Astrocyte (in vitro differentiated cells and primary cell): ENCODE data around the gene CPPED1. TPM values are rescaled to one million over a fixed set of nuclear protein-coding genes. Genes with fewer than 3 reads are reported as not detected.
A peak's percentile ranks its signal among the peaks of the same experiment; 100 is the strongest.

ENCODE experiments used
- DNase-seq: peaks from one replicate; pipeline ENCODE4 v3.0.0-alpha.2; 2010; ENCODE audit warnings: low read depth
- FAIRE-seq: peaks from 2 replicates; lab custom pipeline; 2011; peaks lifted over from hg19 to GRCh38; lab: Jason Lieb, UNC
- H2AFZ ChIP-seq: 2 replicates; pipeline ENCODE4 v1.6.0; 2012; ENCODE audit warnings: low read depth, low read length, inconsistent platforms
- H3K27ac ChIP-seq: 2 replicates; pipeline ENCODE4 v1.5.1; 2011; ENCODE audit warnings: low read depth, low read length, inconsistent platforms
- H3K27me3 ChIP-seq: 2 replicates; pipeline ENCODE4 v1.6.0; 2011; ENCODE audit warnings: low read length, inconsistent platforms; ENCODE audit not compliant: insufficient read depth
- H3K36me3 ChIP-seq: 2 replicates; pipeline ENCODE4 v1.5.1; 2011; ENCODE audit warnings: low read length, inconsistent platforms; ENCODE audit not compliant: insufficient read depth
- H3K4me1 ChIP-seq: 2 replicates; pipeline ENCODE4 v1.5.1; 2011; ENCODE audit warnings: low read length, inconsistent platforms; ENCODE audit not compliant: insufficient read depth
- H3K4me2 ChIP-seq: 2 replicates; pipeline ENCODE4 v1.6.0; 2012; ENCODE audit warnings: low read length, inconsistent platforms
- H3K4me3 ChIP-seq: 2 replicates; pipeline ENCODE4 v1.5.1; 2011; ENCODE audit warnings: low read depth, mild to moderate bottlenecking, low read length, inconsistent platforms; ENCODE audit not compliant: insufficient read depth
- H3K79me2 ChIP-seq: 2 replicates; pipeline ENCODE4 v1.6.0; 2012; ENCODE audit warnings: mild to moderate bottlenecking, low read length, inconsistent platforms; ENCODE audit not compliant: insufficient read depth
- H3K9ac ChIP-seq: 2 replicates; pipeline ENCODE4 v1.6.0; 2012; ENCODE audit warnings: mild to moderate bottlenecking, low read length, inconsistent platforms
- H3K9me3 ChIP-seq: 2 replicates; pipeline ENCODE4 v1.5.1; 2012; ENCODE audit warnings: low read depth, mild to moderate bottlenecking, low read length, inconsistent platforms; ENCODE audit not compliant: insufficient read depth
- H4K20me1 ChIP-seq: 2 replicates; pipeline ENCODE4 v1.6.0; 2012; ENCODE audit warnings: low read length, inconsistent platforms; ENCODE audit not compliant: insufficient read depth
- H3K27ac Mint-ChIP-seq: one replicate; pipeline ENCODE4 v1.8.0; 2021; ENCODE audit warnings: mild to moderate bottlenecking, mixed read lengths; ENCODE audit not compliant: unreplicated experiment
- H3K27me3 Mint-ChIP-seq: one replicate; pipeline ENCODE4 v1.8.0; 2021; ENCODE audit warnings: low read depth, mixed read lengths; ENCODE audit not compliant: unreplicated experiment
- H3K36me3 Mint-ChIP-seq: one replicate; pipeline ENCODE4 v1.8.0; 2021; ENCODE audit warnings: low read depth, mixed read lengths; ENCODE audit not compliant: unreplicated experiment
- H3K4me1 Mint-ChIP-seq: one replicate; pipeline ENCODE4 v1.8.0; 2021; ENCODE audit warnings: low read depth, mixed read lengths; ENCODE audit not compliant: unreplicated experiment
- H3K4me3 Mint-ChIP-seq: one replicate; pipeline ENCODE4 v1.8.0; 2021; ENCODE audit warnings: mild to moderate bottlenecking, moderate library complexity, mixed read lengths; ENCODE audit not compliant: unreplicated experiment
- H3K9me3 Mint-ChIP-seq: one replicate; pipeline ENCODE4 v1.8.0; 2021; ENCODE audit warnings: mild to moderate bottlenecking, mixed read lengths; ENCODE audit not compliant: unreplicated experiment
- EZH2 ChIP-seq: IDR thresholded peaks from 2 replicates; pipeline ENCODE4 v1.6.1; 2012; ENCODE audit warnings: mild to moderate bottlenecking, low read length, inconsistent platforms; ENCODE audit not compliant: insufficient read depth
- total RNA-seq: library from RNA; stranded (reverse); gene quantifications from 2 replicates; pipeline ENCODE4 v1.2.1, GENCODE V29; 2021
- TF ChIP-seq, protein P1 (sequence below): IDR thresholded peaks from 2 replicates; pipeline ENCODE4 v1.5.1; 2011; ENCODE audit warnings: low read depth, mild to moderate bottlenecking, inconsistent platforms, low read length, moderate library complexity; ENCODE audit not compliant: insufficient read depth

The CPPED1 gene
- total RNA-seq, 1 donor from 2014 or later = 28.5 TPM

DNA sequence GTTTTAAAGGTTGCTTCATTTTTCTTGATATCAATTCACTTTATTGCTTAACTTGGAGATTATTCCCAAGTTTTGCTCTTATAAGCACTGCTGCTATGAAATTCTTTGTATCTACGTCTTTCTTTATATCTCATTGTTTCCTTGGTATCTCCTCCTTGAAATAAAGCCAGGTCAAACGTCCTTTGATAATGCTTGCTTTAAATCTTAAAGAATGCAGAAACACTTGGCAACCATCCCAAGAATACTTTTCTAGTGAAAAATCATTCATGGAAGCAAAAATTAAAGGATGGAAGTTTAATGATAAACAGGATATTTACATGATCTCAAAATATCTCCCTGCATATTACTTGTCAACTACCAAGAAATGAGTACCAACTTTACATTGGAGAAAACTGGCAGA, 175.2 kb downstream of the CPPED1 start:
- Histone ChIP-seq H3K36me3 (no peaks in the 10 kb centered on the region), H3K9ac (no peak overlapping the region), H3K27me3 (peaks cover 3% of the 10 kb centered on the region), H4K20me1 (no peaks in the 10 kb centered on the region), H3K4me3 (no peak overlapping the region), H3K79me2 (no peaks in the 10 kb centered on the region), H2AFZ (no peak overlapping the region), H3K9me3 (no peaks in the 10 kb centered on the region), H3K27ac (no peak overlapping the region), H3K4me2 (no peak overlapping the region), H3K4me1 (peaks cover 2% of the 10 kb centered on the region)
- DNase-seq (peak; percentile 10), FAIRE-seq (no peak)
- Mint-ChIP-seq H3K27me3 (peaks cover 8% of the 10 kb centered on the region), H3K27ac (no peak overlapping the region), H3K36me3 (no peaks in the 10 kb centered on the region), H3K4me1 (peaks cover 2% of the 10 kb centered on the region), H3K9me3 (no peaks in the 10 kb centered on the region), H3K4me3 (no peak overlapping the region)
- TF ChIP-seq, protein P1, sequence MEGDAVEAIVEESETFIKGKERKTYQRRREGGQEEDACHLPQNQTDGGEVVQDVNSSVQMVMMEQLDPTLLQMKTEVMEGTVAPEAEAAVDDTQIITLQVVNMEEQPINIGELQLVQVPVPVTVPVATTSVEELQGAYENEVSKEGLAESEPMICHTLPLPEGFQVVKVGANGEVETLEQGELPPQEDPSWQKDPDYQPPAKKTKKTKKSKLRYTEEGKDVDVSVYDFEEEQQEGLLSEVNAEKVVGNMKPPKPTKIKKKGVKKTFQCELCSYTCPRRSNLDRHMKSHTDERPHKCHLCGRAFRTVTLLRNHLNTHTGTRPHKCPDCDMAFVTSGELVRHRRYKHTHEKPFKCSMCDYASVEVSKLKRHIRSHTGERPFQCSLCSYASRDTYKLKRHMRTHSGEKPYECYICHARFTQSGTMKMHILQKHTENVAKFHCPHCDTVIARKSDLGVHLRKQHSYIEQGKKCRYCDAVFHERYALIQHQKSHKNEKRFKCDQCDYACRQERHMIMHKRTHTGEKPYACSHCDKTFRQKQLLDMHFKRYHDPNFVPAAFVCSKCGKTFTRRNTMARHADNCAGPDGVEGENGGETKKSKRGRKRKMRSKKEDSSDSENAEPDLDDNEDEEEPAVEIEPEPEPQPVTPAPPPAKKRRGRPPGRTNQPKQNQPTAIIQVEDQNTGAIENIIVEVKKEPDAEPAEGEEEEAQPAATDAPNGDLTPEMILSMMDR = no peak
- no peak for TF ChIP-seq EZH2

DNA sequence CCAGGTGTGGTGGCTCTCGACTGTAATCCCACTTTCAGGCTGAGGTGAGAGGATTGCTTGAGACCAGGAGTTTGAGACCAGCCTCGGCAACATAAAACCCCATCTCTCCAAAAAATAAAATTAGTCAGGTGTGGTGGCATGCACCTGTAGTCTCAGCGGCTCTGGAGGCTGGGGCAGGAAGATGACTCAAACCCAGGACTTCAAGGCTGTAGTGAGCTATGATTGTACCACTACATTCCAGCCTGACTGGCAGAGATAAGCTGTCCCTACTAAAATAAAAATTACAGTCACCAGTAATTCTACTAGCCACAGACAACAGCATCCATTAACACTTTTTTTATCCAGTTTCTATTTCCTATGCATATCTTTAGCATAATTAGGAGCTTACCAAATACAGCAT, 176.3 kb downstream of the CPPED1 start:
- no peak overlapping the region for H3K4me2 ChIP-seq
- Mint-ChIP-seq H3K36me3 (no peaks in the 10 kb centered on the region), H3K27ac (no peak overlapping the region), H3K4me1 (peaks cover 2% of the 10 kb centered on the region), H3K4me3 (no peak overlapping the region), H3K27me3 (peaks cover 8% of the 10 kb centered on the region), H3K9me3 (no peaks in the 10 kb centered on the region)
- FAIRE-seq (no peak), DNase-seq (no peak)
- no peak for TF ChIP-seq EZH2
- TF ChIP-seq, protein P1 = no peak
- no peak overlapping the region for H3K27ac ChIP-seq
- H3K9me3 ChIP-seq = no peaks in the 10 kb centered on the region
- no peaks in the 10 kb centered on the region for H3K27me3 ChIP-seq
- H2AFZ ChIP-seq = no peak overlapping the region
- H3K36me3 ChIP-seq = no peaks in the 10 kb centered on the region
- H4K20me1 ChIP-seq = no peaks in the 10 kb centered on the region
- no peaks in the 10 kb centered on the region for H3K79me2 ChIP-seq
- no peak overlapping the region for H3K4me3 ChIP-seq
- peaks cover 2% of the 10 kb centered on the region for H3K4me1 ChIP-seq
- no peak overlapping the region for H3K9ac ChIP-seq

DNA sequence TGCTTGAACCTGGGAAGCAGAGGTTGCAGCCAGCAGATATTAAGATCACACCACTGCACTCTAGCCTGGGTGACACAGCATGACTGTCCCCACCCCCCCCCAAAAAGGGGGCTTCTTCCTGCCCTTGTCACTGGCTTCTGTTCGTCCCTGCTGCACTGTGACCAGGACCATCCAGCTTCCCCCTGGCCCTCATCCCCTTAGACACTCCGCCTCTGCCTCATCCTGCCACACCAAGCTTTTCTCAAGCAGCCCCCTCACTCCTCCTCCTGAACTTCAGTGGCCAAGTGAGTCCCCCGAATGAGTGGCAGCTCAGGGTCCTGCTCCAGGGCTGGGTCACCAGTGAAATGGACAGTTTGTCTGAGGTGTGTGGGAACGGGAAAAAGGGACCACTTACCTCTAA, 177.3 kb downstream of the CPPED1 start:
- Mint-ChIP-seq H3K9me3 (no peaks in the 10 kb centered on the region), H3K4me3 (no peak overlapping the region), H3K4me1 (peaks cover 2% of the 10 kb centered on the region), H3K27ac (no peak overlapping the region), H3K36me3 (no peaks in the 10 kb centered on the region), H3K27me3 (peaks cover 8% of the 10 kb centered on the region)
- Histone ChIP-seq H3K27ac (no peak overlapping the region), H3K79me2 (no peaks in the 10 kb centered on the region), H3K4me3 (no peak overlapping the region), H2AFZ (no peak overlapping the region), H3K9me3 (no peaks in the 10 kb centered on the region), H3K4me1 (peaks cover 2% of the 10 kb centered on the region), H3K27me3 (no peaks in the 10 kb centered on the region), H3K9ac (no peak overlapping the region), H3K4me2 (no peak overlapping the region), H4K20me1 (no peaks in the 10 kb centered on the region), H3K36me3 (no peaks in the 10 kb centered on the region)
- no peak for TF ChIP-seq EZH2
- TF ChIP-seq, protein P1 = no peak
- FAIRE-seq = no peak
- no peak for DNase-seq
